ENCODE data around the gene SLFN12L. TPM values are rescaled to one million over a fixed set of nuclear protein-coding genes. Genes with fewer than 3 reads are reported as not detected.
A peak's percentile ranks its signal among the peaks of the same experiment; 100 is the strongest.

Gene SLFN12L
- total RNA-seq, 1 donor from 2014 or later: not detected

DNA sequence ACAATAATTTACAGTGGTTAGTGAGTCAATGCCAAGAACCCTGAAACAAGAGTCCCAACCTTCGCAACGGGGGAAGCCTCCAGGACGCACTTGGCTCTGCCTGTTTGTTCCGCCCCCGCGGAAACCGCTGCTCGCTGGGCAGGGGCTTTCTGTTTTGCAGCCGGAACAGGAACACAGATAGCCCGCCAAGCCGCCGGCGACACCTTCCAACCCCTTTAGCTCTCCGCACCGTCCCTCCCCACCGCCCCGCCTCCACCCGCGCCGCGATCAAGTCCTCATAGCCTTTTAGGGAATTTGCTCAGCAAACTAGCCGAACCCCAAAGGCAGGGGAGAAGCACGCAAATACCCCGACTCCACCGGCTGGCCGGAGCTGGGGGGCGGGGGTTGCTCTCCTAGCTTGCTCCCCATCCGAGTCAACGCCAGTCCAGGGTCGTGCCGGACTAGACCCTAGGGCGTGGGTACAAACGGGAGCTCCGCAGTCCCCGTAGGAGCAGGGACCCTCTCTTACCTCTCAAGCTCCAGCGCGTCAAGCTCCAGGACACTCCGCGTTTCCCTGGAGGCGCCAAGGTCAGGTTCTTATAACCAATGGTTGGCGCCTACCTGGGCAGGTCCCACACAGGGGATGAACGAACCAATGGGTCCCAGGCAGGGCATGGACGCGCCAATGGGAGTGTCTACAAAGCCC is 89.1 kb downstream of the SLFN12L start, which contains the start of gene SLFN13:
Gene SLFN13 (minus strand): TSS at position 553 of the 685 bp plus-strand sequence. CDS start 3,086 bp downstream, outside the sequence.
- Mint-ChIP-seq H3K36me3 (ENCODE audit: low read depth) (no peaks in the 10 kb centered on the region), H3K4me3 (ENCODE audit: unreplicated experiment) (peak within 1 kb of the TSS; percentile 73), H3K27ac (ENCODE audit: unreplicated experiment) (no peak within 1 kb of the TSS), H3K27me3 (ENCODE audit: low read depth) (peaks cover 16% of the 10 kb centered on the region), H3K4me1 (ENCODE audit: low read depth) (peaks cover 12% of the 10 kb centered on the region), H3K9me3 (ENCODE audit: low read depth) (peaks cover 2% of the 10 kb centered on the region)
- TF ChIP-seq, protein P1, sequence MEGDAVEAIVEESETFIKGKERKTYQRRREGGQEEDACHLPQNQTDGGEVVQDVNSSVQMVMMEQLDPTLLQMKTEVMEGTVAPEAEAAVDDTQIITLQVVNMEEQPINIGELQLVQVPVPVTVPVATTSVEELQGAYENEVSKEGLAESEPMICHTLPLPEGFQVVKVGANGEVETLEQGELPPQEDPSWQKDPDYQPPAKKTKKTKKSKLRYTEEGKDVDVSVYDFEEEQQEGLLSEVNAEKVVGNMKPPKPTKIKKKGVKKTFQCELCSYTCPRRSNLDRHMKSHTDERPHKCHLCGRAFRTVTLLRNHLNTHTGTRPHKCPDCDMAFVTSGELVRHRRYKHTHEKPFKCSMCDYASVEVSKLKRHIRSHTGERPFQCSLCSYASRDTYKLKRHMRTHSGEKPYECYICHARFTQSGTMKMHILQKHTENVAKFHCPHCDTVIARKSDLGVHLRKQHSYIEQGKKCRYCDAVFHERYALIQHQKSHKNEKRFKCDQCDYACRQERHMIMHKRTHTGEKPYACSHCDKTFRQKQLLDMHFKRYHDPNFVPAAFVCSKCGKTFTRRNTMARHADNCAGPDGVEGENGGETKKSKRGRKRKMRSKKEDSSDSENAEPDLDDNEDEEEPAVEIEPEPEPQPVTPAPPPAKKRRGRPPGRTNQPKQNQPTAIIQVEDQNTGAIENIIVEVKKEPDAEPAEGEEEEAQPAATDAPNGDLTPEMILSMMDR (IDR thresholded peaks at IDR 0.05): no peak
- no peak for DNase-seq (ENCODE audit: low spot score)

DNA sequence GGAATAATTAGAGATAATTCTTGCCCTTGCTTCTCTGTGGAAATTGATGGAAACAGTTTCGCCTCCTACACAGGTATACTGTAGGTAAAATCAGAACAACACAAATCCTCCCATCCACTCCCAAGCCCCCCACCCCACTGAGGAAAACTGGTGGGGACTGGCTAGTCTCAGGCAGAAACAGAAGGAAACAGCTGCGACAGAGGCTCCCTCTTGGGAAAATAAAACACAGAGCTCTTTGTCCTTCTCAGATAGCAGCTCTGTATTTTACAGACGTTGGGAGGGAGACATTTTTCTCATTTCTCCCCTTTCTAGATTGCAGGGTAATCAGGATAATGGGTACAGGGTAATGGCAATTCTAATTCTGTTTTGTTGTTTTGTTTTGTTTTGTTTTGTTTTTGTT is 90.0 kb downstream of the SLFN12L start:
- Mint-ChIP-seq H3K36me3 (ENCODE audit: low read depth) (no peaks in the 10 kb centered on the region), H3K27me3 (ENCODE audit: low read depth) (peaks cover 12% of the 10 kb centered on the region), H3K4me1 (ENCODE audit: low read depth) (peaks cover 12% of the 10 kb centered on the region), H3K9me3 (ENCODE audit: low read depth) (peaks cover 2% of the 10 kb centered on the region), H3K27ac (ENCODE audit: unreplicated experiment) (no peak overlapping the region), H3K4me3 (ENCODE audit: unreplicated experiment) (peak overlapping the region; percentile 31)
- TF ChIP-seq, protein P1 (IDR thresholded peaks at IDR 0.05): no peak
- no peak for DNase-seq (ENCODE audit: low spot score)

DNA sequence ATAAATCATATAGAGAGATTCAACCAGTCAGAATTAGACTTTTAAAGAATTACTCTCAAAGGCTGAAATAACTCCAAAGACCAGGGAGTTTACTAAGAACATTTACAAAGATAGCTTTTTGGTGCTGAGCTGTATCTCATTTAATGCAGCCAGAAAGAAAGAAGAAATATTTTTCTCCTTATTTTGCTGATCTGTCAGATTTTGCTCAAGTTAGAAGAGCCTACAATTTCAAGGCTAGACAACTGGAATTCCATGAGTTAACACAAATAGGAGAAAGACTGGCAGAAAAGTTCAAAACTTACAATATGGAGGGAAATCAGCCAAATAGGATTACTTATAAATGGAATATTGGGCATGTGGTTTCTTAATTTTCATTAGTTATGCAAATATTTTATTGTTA is 99.0 kb downstream of the SLFN12L start:
- Mint-ChIP-seq H3K4me1 (ENCODE audit: low read depth) (peaks cover 16% of the 10 kb centered on the region), H3K9me3 (ENCODE audit: low read depth) (no peaks in the 10 kb centered on the region), H3K36me3 (ENCODE audit: low read depth) (no peaks in the 10 kb centered on the region), H3K4me3 (ENCODE audit: unreplicated experiment) (no peak overlapping the region), H3K27ac (ENCODE audit: unreplicated experiment) (no peak overlapping the region), H3K27me3 (ENCODE audit: low read depth) (no peaks in the 10 kb centered on the region)
- DNase-seq (ENCODE audit: low spot score): no peak
- TF ChIP-seq, protein P1 (IDR thresholded peaks at IDR 0.05): no peak

DNA sequence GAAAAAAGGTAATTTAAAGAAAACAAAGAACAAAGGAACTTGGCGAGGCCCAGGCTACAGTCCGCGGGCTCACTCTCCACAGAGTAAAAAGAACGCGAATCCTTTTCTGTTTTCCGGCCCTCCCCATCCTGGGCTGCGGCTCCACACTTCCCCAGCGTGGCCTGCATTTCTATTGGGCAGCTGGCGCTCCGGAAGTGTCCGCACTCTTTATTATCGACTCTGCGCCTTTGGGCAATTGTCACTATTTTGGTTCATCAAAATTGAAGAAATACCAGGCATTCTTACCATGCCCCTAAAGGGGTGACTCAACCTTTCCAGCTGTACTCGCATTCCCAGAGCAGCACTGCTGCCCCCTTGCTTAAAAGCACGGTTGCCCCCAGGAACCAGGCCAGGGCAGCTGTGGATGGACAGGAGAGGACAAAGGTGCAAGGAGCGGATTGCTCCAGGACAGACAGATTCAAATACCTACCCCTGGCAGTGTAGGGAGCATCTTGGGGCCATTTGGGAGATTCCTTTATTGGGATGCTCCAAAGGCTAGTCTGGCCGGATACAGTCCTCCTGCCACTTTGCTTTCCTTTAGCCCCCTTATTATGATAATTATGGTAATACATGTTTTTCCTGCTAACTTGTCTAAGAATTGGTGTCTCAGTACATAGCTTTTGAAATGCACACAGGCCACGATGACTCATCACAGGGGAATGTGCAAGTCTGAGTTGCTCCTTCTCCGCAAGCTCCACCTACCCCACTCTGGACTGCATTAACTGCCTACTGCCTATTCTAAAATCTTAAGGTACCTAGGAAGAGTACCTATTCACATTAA is 104.2 kb downstream of the SLFN12L start:
- H3K27me3 Mint-ChIP-seq (ENCODE audit: low read depth): no peaks in the 10 kb centered on the region
- peaks cover 42% of the 10 kb centered on the region for H3K4me1 Mint-ChIP-seq (ENCODE audit: low read depth)
- H3K27ac Mint-ChIP-seq (ENCODE audit: unreplicated experiment): peak overlapping the region; percentile 95
- TF ChIP-seq, protein P1 (IDR thresholded peaks at IDR 0.05): peak; percentile 73
- DNase-seq (ENCODE audit: low spot score): no peak
- H3K9me3 Mint-ChIP-seq (ENCODE audit: low read depth): no peaks in the 10 kb centered on the region
- no peaks in the 10 kb centered on the region for H3K36me3 Mint-ChIP-seq (ENCODE audit: low read depth)
- peak overlapping the region; percentile 83 for H3K4me3 Mint-ChIP-seq (ENCODE audit: unreplicated experiment)

Data from chondrocyte (in vitro differentiated cells).